Stimulated activated CD4-positive, alpha-beta T cell treated with anti-CD3 and anti-CD28 coated beads, TNF-alpha, amount 100 ng/mL, for 4 hours (primary cell): ENCODE data around the gene ZBTB32.
A peak's percentile ranks its signal among the peaks of the same experiment; 100 is the strongest.

Source experiments
- DNase-seq, 3 experiments: peaks; one replicate each; pipeline ENCODE4 v3.0.0-alpha.2; 2020; ENCODE audit warnings: low read depth in 3 of 3

ZBTB32 gene

GRCh38 chr19:35751839-35752745 is 47.7 kb downstream of the ZBTB32 start:
- no peak for DNase-seq

- no peak for DNase-seq
Measured at GRCh38 chr19:35752746-35753350, 48.5 kb downstream of the ZBTB32 start.

DNA sequence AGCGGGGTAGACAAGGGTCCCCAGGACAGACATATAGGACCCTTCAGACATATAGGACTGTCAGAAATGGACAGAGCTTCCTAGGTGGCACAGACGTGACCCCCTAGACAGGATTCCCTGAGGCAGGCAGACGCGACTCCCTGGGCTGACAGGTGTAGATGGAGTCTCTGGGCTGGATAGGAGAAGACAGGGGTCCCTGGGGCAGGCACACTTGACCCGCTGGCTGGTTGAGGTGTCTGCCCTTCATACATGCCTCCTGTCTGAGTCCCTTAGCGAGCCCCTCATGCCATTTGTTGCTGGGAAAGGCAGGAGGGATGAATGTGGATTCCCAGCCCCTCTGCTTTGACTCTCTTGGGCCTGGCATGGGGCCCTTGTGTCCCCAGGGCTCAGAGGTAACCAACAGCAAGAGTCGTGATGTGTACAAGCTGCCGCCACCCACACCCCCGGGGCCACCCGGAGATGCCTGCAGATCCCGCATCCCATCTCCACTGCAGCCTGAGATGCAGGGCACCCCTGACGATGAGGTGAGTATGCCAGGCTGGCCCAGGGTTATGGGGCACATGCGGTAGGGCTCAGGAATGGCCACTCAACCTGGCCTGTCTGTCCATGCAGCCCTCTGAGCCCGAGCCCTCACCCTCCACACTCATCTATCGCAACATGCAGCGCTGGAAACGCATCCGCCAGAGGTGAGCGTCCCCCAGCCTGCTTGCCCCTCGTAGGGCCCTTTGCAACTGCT is 49.4 kb downstream of the ZBTB32 start:
- DNase-seq = no peak

- no peak for DNase-seq
Measured at GRCh38 chr19:35754370-35755130, 50.2 kb downstream of the ZBTB32 start.

DNA sequence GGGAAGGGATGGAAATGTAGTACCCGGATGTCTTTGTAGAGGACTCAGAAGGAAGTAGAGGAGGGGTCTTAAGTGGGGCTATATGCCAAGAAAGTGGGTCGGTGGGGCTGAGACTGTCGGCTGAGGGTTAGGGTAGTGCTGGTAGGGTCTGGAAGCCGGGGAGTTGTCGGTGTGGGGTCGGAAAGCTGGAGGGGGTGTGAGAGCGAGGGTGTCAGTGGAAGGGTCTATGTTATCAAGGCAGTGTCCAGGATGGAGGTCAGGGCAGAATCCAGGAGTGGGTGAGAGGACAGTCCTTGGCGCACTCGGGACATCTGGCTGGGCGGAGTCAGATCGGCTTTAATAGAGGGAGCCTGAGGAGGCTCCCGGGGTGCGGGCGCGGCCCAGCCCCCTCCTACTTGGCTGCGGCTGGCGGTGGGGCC is 50.8 kb downstream of the ZBTB32 start:
- DNase-seq = no peak

DNA sequence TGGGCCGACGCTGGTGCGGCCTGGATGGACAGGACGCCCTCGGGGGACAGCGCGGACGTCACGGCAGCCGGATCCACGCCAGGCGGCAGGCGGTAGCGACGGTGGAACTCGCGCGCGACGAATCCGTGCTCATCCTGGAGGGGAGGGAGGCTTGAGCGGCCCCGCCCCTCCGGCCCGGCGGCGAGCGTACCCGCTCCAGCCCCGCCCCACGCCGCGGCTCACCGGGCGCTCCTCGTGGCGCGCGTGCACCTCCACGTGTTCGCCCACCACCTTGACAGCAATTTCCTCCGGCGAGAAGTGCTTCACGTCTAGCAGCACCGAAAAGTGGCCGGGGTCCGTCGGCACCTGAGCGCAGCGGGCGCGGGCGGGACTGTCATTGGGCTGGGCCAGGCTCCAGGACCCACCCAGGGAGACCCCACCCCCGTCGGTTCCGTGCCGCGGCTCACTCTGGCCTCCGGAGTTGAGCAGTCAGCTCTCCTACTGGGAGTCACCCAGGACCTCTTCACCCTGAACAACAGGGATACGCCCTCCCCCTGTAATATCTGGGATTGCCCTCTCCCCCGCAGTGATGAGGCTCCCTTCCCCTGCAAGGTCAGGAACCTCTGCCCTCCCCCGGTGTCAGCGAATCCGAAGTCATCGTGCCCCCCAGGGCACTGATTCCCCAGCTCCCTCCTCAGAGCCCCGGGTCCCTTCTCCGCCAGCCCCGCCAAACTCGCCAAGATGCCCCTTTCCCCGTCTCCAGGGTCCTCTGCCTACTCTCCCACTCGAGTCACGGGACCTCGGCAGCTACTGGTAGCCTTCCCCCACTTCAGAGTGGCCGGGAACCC is 51.4 kb downstream of the ZBTB32 start:
- peak in 2 of 3 experiments; percentile 45 to 56 for DNase-seq

- DNase-seq = no peak
Measured at GRCh38 chr19:35756377-35757230, 52.2 kb downstream of the ZBTB32 start, which contains the start of gene HSPB6. TSS of gene HSPB6 (minus strand) at chr19:35757029. CDS start at chr19:35757008, 21 bp downstream.

GRCh38 chr19:35757231-35757748 is 52.9 kb downstream of the ZBTB32 start:
- DNase-seq = no peak

DNA sequence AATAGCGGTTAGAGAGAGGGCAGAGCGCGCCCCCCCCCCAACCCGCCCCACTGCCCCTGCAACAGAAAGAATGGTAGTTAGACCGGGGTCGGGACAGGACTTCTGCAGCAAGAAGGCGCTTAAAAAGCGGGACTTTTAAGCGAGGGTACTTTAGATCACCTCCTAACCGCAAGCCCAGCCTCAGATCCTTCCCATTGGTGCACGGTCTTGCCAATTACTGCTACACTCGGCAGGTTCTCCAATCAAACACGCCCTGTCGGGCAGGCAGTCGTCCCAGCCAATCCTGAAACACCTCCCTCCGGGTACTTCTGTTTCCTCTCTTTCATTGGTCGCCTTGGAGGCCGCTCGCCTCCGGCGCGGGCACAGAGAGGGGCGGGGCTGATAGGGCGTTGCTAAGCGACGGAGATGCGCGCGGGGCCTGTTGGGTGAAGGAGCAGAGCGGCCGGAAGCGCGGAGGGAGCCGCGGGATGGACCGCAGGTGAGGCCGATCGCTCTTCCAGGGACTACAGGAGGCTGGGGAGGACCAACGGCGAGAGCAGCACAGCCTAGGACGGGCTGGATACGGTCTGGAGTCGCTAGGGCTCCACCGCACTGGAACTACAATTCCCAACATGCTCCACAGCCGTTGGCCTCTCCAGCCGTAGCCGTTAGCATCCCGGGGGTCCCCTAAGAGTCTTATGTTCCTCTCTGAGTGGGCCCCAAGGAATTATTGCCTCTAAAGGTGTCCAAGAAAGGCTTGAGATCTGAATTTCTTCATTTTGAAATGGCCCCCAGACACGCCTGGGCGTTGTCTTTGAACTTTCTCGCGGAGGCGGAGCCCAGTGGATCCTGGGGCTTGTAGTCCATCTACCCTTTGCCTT is 53.6 kb downstream of the ZBTB32 start, which contains the start of gene PROSER3:
Gene PROSER3 (plus strand): TSS at position 428 of the 860 bp plus-strand sequence. CDS start 40 bp downstream, at position 468.
- DNase-seq = peak; percentile 91 to 96 (median 95)

GRCh38 chr19:35759697-35760096 is 55.3 kb downstream of the ZBTB32 start:
- no peak for DNase-seq

DNA sequence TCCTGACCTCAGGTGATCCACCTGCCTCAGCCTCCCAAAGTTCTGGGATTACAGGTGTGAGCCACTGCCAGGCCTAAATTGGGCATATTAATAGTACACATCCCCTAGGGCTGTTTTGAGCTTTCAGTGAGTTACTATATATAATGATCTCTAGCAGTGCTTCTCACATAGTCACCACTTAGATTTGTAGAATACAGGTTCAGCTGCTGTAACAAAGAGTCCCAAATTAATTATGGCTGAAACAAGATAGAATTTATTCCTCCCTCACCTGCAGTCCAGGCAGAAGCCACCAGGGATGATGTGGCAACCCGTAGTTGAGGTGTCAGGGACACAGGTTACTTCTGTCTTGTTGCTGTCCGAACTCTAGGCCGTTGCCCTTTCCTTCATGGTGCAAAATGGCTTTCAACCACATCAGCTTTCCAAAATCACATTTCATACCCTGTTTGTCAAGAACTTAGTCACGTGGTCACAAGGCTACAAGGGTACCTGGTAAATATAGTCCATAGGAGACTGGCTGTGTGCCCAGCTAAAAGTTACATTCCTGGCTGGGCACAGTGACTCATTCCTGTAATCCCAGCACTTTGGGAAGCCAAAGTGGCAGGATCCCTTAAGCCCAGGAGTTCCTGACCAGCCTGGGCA is 56.5 kb downstream of the ZBTB32 start:
- DNase-seq = no peak

DNA sequence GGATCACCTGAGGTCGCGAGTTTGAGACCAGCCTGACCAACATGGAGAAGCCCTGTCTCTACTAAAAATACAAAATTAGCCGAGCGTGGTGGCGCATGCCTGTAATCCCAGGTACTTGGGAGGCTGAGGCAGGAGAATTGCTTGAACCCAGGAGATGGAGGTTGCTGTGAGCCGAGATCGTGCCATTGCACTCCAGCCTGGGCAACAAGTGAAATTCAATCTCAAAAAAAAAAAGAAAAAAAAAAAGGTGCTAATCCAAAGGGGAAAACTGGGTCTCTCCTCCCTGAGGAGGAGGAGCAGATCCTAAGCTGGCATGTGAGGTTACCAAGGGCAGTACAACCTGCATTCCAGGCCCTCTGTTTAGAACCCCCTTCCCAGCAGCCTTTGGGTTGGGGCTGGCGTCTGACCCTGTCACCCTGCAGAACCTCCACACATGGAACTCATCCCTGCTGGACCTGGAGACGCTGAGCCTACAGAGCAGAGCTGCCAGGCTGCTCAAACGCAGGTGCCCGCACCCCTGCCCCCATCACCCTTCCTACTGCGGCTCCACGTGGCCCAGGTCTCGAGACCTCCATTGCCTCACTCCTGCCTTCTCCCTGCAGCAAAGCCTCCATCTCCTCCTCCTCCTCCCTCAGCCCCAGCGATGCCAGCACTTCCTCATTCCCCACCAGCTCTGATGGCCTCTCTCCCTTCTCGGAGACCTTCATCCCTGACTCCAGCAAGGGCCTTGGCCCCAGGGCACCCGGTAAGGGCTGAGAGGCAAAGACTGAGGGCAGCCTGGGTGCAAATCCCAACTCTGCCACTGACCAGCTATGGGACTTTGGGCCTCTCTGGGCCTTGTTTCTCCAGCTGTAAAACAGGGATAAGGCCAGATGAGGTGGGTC is 60.3 kb downstream of the ZBTB32 start:
- DNase-seq = no peak
